Kasumi-1 (cell line): ENCODE measurements around the gene TTLL11.
"Not testable (repeated sequence)": the region's sequence is repeated elsewhere in the genome, so short reads cannot be mapped to it uniquely, and the experiment has no call there.

Source experiments
- DNase-seq, 2 experiments: peaks; one replicate each; lab custom pipeline; 2025; lab: John Stamatoyannopoulos, UW

The TTLL11 gene

DNA sequence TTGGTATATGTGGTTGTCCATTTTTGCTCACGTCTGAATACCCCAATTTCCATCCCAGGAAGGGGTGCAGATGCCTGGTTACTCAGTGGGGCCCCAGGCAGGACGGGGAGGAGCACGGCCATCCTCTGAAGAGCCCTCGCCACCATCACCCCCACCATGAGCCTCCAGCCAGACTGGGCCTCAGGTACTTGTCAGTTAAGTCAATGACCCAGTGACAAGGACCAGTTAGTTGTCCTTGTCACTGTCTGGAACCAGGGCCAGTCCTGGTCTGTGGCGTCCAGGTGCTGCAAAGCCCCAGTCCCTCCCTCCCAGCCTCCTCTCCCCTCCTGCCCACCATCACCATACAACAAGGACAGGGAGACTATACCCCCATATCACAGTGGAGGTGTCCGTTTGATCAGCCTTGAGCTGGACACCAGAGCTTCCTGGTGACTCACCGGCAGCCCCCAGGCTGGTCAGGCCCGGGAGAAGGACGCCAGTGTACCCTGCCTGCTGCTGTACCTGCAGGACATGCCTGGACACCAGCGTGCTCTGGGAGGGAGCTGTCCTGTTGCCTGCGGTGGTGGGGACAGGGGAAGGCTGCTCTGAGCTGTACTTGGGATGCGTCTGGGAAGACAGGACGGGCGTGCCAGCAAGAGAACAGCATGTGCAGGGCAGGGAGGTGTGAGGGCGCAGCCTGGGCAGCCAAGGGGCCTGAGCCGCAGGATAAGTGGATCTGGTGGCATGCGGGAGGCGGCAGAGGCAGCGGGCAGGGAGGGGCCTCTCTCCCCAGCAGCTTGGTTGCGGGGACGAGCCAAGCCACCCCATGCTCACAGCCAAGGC, 32.6 kb upstream of the TTLL11 start:
- DNase-seq: no peak

DNA sequence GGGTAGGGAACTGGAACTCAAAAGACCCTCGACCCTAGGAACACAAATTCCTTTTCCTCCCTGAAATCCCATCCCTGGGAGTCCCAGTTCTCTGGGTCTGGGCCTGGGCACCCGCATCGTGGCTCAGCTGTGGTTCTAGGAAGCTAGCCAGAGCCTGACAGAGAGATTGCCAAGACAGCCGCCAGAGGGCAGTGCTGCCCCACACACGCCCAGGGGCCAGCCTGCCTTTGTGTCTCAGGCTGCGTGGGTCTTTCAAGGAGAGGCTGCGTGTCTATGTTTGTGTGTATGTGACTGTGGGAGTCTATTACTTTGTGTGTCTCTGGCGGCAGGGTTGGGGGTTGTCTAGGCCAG, 32.0 kb upstream of the TTLL11 start:
- DNase-seq: peak; percentile 66 to 77

DNA sequence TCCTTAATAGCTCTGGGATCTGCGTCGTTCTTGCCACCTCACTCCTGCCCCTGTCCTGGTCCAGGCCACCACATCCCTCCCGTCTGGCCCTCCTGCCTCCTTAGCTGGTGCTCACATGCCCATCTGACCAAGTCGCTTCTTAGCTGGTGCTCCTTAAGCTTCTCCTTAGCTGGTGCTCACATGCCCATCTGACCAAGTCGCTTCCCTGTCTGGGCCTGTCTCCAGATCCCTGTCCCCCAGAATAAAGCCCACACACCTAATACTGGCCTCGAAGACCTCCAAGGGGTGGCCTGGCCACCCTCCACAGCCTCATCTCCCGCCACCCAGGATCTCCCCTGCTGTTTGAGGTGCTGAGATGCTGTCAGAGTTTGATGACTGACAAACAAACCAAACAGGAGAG, 31.4 kb upstream of the TTLL11 start:
- no peak for DNase-seq

DNA sequence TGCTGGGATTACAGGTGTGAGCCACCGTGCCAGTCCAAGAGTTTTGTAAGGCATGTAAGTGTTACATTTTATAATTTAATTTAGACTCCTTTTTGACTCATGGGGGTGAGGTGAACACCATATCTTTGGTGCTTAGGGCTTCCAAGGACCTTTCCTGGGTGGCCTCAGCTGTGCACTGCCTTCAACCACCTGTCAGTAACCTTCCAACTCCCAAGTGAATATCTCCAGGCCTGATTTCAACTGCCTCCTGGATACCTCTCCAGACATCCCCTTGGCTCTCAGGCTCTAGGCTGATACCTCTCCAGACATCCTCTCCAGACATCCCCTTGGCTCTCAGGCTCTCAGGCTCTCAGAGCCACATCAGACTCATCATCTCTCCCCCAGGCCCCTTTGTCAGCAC, 30.9 kb upstream of the TTLL11 start:
- no peak for DNase-seq

DNA sequence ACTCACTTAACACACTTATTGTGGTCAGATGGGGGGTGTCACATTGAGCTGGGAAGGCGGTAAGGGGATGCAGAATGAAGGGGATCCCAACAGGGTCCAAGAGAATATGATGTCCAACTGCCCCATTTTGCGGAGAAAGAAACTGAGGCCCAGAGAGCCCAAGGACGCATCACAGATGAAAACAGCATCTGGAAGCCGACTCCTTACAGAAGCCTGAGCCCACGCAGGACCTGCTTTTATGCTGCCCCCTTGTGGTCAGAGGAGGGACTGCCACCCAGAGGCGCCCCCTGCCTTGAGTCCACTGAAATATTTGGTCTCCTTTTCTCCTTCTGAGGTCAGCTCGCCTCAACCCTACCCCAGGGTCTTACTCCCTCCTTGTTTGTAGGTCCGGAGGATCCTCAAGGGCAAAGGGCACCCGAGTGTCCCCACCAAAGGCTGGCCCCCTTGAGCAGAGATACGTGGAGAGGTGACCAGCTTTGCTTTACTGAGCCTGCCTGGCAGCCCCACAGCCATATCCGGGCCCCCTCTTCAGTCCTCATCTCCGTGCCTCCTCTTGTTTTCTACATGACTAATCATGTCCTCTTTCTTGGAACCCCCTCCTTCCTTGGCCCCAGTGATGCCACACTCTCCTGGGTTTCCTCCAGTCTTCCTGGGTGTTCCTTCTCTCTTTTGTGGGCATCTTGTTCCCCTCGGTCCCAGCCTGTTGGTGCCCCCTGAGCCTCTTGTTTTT, 30.0 kb upstream of the TTLL11 start:
- DNase-seq: peak; percentile 36 to 47

DNA sequence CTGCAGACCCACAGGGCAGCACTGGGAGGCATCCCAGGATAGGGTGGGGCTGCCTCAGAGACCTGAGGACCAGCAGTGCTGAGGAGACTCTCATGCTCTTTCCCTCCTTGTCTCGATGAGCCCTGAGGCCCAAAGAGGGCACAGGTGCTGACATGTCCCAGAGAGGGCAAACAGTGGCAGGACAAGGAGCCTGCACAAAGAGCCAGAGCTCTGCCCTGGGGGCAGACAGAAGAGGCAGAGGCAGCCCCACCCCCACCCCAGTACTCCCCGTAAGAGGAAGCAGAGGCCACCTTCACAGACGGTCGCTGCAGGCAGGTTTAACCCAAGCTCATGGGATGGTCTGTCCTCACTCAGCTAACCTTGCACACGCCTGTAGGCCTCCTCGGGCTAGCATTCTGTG, 29.4 kb upstream of the TTLL11 start:
- DNase-seq: no peak

DNA sequence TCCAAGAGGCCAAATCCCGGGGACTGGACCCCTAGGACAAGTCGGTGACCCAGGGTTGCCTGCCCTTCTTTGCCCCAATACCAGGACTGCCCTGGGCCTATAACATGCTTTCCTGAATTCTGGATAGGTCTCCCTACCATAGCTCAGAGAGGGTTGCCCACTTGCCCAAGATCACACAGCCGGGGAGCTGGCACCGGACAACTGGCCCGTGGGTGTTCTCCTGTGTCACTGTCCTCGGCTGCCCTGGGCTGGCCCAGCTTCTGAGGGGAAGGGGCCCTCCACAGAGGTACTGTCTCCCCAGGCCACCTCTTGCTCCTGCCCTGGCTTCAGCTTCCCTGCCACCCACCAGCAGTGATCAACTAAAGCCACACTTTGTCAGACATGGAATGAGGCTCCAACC, 28.8 kb upstream of the TTLL11 start:
- DNase-seq: no peak

DNA sequence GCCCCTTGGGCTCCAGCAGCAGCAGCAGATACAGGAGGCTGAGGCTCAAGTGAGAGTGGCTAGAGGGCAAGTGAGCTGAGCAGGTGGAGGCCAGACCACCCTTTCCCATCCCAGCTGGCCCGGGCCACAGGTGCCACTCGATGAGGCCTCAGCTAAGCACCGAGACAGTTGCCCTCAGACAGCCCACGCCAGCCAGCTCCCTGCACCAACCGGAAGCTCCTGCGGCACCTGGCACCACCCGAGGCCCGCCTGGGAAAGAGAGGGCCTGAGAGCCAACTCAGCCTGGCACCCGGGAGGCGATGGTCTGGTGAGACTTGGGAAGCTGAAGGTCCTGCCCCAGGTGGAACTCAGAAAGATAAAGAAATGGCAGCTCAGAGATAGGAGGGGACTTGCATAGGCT, 28.3 kb upstream of the TTLL11 start:
- no peak for DNase-seq

DNA sequence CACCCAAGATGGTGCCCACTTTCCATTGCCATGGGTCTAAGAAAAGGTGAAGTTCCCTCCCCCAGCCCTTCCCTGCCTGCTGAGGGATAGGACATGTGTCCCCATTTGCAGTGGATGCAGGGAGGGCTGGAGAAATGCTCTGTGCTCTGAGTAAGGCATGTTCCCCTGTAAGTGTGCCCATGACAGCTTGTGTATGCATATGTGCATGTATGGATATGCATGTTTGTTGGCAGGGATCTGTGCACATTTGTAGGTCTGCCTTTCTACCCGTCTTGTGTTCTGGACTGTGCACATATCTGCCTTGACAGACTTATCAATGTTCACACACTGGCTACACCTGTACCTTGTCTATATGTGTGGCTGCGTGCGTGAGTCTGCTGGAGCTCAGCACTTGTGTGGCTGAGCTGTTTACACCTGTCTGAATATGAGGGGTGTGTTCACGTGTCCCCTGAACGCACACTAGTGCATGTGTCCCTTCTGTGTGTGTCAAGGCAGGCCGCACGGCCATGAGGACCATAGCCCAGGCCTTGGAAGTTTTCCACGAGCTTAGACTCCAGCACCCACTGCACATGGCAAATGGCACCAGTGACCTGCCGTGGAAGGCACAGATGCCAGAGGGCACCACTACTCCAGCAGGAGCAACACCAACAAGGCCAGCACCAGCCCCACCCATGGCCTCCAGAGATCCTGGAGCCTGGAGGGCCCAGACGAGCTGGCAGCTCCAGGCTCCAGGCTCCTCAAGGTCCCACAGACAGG, 27.4 kb upstream of the TTLL11 start:
- no peak for DNase-seq

DNA sequence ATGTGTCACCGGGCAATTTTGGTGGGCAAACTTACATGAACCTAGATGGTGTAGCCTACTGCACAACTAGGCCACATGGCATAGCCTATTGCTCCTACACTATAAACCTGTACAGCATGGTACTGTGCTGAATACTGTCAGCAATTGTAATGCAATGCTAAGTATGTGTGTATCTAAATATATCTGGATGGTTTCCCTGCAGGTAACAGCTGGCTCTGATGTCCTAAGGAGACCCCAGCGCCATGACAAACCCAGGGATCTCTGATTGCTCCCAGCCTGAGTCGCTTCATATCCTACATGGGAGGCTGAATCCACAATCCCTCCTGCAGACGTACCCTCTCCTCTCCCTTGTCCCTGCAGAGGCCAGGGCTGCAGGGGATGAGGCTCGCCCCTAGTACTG, 26.6 kb upstream of the TTLL11 start:
- no peak for DNase-seq

DNA sequence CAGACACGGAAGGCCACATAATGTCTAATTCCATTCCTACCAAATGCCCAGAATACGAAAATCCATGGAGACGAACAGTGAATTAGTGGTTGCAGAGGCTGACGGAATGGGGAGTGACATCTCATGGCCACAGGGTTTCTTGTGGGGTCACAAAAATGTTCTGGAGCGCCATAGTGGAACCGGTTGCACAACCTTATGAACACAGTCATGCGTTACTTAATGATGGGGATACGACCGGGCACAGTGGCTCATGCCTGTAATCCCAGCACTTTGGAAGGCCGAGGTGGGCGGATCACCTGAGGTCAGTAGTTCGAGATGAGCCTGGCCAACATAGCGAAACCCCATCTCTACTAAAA, 26.0 kb upstream of the TTLL11 start:
- DNase-seq: no peak

DNA sequence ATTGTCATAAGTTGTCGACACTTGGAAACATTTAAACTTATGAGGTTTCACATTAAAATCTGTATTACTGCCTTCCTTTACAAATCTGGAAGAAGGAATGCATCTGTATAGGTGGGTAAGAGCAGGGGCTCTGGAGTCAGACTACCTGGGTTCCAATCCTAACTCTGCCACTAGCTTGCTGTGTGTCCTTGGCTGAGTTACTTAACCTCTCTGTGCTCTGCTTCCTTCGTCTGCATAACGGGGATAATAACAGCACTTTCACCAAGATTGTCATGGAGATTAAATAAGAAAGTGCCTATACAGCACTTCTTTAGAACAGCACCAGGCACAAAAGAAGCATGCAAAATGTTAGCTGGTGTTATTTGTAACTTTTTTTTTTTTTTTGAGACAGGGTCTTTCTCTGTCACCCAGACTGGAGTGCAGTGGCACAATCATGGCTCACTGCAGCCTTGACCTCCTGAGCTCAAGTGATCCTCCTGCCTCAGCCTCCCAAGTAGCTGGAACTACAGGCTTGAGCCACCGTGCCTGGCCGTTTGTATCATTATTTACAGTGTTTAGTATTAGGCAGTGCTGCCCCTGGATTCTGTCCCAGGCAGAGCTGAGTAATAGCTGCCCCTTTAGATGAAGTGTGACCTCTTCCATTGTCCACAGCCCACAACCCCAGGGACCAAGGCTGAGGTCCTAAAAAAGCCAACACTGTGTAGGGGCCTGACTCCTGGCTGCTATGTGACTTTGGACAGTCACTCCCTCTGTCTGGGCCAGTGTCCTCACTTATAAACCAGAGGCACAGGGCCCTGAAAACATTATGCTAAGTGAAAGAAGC, 25.4 kb upstream of the TTLL11 start:
- no peak for DNase-seq

DNA sequence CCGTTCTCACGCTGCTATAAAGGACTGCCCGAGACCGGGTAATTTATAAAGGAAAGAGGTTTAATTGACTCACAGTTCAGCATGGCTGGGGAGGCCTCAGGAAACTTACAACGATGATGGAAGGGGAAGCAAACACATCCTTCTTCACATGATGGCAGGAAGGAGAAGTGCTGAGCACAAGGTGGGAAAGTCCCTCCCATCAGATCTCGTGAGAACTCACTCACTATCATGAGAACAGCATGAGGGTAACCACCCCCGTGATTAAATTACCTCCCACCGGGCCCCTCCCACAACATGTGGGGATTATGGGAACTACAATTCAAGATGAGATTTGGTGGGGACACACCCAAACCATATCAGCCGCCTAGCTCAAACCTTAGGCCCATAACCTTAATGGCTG, 24.1 kb upstream of the TTLL11 start:
- not testable (repeated sequence) for DNase-seq

DNA sequence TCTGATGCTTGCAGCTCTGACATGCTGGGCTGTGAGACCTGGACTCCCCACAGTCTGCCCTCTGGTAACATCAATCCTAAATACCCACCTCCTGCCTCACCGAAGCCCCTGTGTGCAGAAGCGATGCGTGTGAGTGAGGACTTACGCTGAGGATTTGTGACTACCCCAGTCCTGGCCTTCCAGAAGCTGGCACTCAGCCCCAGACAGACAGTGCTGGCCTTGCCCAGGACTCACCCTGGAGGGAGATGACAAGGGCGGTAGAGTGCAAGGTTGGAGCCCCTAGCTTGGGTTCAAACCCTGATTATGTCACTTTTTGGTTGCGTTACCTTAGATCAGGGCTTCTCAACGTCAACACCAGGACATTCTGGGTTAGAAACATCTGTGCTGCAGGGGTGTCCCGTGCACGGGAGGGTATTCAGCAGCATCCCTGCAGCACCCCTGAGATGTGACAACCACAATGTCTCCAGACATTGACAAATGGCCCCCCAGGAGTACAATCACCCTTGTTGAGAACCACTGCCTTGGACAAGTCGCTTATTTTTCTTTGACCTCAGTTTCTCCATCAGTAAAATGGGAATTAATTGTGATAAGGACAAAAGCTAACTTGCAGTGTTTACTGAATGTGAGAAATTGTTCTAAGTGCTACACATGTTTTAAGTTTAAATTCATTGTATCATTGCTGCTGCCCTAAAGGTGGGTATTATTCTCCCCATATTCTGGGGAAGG, 23.5 kb upstream of the TTLL11 start:
- no peak for DNase-seq

DNA sequence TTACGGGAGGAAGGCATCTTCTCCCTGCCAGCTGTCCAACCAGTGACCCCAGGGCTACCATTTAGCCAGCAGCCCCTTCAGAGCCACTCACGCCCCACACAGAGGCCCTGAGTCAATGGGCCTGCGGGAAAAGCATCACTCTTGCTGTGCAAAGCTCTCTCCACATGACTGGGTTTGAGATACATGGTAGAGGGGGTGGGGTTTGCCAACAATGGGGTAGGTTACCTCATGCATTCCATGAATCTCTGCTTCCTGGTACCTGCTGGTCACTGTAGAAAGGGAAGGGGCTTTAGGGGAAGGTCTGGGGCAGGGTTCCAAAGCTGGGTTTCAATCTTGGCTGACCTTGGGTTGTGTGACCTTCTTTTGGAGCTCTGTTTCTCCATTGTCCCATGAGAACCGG, 22.9 kb upstream of the TTLL11 start:
- no peak for DNase-seq

DNA sequence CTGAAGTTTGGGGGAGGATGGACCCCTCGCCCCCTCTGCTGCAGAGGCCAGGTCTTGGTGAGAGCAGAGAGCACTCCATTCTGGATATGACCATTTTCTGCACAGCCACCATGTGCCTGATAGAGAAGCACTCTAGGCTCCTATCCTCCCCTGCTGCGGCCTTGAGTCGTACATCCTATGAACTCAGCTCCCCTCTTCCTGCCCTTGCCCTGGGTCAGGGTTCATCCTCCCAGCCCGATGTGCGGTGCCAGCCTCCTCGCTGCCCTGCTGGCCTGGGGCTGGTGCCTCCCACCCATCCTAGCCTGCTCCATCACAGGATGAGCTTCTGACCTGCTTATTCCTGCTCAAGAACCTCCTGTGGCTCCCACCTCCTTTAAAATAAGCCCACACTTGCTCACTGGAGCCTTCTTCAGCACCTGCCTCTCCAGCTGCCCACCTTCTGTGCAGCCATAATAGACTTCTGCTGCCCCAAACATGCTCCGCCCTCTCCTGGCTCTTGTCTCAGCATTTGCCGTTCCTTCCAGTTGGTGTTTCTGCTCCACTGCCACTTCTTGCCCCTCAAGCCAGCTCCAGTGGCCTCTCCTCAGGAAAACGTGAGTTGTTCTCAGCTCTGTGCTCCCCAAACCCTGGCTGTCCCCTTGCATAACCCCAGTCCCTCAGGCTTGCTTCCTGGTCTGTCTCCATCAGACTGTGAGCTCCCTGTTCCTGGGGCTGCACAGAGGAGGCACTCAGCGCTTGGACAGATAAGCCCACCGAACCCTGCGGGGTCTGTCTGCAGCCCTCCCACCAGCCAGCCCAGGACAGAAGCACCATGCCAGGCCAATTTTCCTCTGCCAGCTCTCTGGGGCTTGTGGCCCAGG, 22.3 kb upstream of the TTLL11 start:
- no peak for DNase-seq

DNA sequence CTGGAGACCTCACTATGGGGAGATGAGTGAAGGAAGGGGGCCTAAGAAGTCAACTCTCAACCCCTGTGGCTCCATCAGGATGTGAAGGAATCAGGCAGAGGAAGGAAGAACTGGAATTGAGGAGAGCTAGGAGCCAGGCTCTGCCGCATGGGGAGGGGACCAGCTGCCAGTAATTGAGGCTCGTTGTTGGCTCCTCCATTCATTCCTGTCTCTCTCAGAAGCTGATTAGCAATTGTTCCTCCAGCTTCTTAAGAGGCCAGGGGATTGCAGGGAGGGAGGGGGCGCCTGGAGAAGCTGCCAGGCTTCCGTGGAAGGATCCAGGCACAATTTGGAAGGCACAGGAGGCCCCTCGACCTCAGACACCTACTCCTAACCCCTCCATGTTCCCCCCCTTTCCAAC, 20.5 kb upstream of the TTLL11 start:
- DNase-seq: no peak

DNA sequence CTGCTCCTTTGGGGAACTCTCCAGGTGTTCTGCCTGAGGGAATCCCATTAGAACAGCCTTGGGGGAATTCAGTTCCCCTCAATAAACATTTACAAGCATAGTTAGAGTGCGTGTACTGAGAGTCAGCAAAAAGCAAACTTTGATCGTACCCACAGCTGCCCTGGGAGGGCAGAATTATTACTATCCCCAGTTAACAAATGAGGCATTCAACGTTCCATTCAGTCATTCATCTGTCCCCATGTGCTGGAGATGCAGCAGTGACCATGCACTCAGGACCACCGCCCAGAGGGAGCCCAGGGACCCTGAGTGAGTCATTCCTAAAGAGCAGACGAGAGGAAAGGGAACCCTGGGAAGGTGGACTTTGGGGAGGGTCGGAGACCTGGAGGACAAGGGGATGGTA, 19.1 kb upstream of the TTLL11 start:
- DNase-seq: no peak

DNA sequence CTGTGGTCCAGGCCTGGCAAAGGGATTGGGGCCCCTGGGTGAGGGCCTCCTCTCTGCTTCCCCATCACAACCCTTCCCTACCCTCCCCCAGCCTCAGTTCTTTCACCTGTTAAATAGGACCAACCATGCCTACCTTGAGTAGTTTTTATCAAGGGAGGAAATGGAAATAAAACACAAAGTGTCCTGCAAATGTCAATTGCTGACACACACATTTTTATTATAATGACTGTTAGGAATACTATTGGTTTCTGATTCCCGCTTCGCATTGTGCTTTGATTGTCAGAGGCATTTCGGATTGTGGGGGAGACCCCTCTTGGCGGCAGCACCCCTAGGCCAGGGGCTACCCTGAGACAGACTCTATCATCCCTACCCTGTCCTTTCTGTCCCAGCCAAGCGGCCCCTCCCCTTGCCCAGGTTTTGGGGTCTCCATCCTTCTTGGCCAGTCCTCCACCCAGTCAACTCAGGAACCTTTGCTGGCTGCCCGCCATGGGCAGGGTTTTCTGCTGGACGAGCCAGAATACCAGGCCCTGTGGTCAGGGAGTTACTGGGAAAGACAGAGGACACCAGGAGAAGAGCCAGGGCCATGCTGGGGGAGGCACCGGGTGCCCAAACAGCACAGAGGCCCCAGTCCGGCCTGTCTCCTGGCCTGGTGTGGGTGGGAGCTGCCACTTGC, 18.4 kb upstream of the TTLL11 start:
- no peak for DNase-seq
